ENCODE measurements around the gene CAPN8. TPM values are rescaled to one million over a fixed set of nuclear protein-coding genes. Genes with fewer than 3 reads are reported as not detected.

Gene CAPN8
- total and polyA plus RNA-seq, 2 donors (not counting 1 experiment from before 2014, with no cell fraction given), result 0.37 to 0.52 TPM

DNA sequence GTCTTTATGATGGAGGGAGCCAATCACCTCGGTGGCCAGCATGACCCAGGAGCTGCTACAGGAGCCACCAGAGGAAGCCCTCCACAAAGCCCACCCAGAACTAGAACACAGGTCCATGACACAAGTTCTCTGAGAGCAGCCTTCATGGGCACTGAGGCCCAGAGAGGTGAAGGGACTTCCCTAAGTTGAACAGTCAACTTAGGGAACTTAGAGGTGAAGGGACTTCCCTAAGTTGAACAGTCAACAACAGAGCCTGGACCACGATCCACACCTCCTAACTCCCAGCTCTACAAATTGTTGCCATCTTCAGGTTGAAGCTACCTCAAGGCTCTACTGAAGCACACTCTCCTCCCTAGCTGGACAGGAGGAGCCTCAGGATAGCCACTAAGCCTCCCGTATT is 139.5 kb downstream of the CAPN8 start:
- no peak overlapping the region for H3K9ac ChIP-seq (ENCODE audit: low read length)
- no peaks in the 10 kb centered on the region for H3K36me3 ChIP-seq (replicated peaks in 1 of 2; ENCODE audit: control extremely low read depth in 1 of 2, control insufficient read depth in 1 of 2, extremely low read depth in 1 of 2, insufficient read depth in 2 of 2, low read length in 1 of 2)
- H3K4me3 ChIP-seq (ENCODE audit: control extremely low read depth in 1 of 5, extremely low read depth in 1 of 5, insufficient read depth in 1 of 5, low read depth in 2 of 5, low read length in 4 of 5), result no peak overlapping the region
- no peaks in the 10 kb centered on the region for H3K4me1 ChIP-seq (ENCODE audit: control insufficient read depth in 2 of 2, insufficient read depth in 2 of 2, low read length in 2 of 2)
- H3K9me3 ChIP-seq (ENCODE audit: control extremely low read depth in 1 of 3, control insufficient read depth in 2 of 3, insufficient read depth in 1 of 3, low read length in 2 of 3), result peaks cover 0 to 12% (median 4%) of the 10 kb centered on the region in 3 donors
- Mint-ChIP-seq H3K4me1 (no peaks in the 10 kb centered on the region), H3K4me3 (no peak overlapping the region), H3K9me3 (ENCODE audit: insufficient read depth) (peaks cover 2% of the 10 kb centered on the region), H3K27ac (no peak overlapping the region), H3K27me3 (peaks cover 22% of the 10 kb centered on the region)
- 90% methylated on average over 3 of the region's 3 CpGs for WGBS (ENCODE audit: insufficient coverage)
- CTCF ChIA-PET, result no interaction called here
- H4K20me1 ChIP-seq (ENCODE audit: control insufficient read depth, insufficient read depth, low read length, poor library complexity, severe bottlenecking), result no peaks in the 10 kb centered on the region
- no peak overlapping the region for H3K27ac ChIP-seq (ENCODE audit: low read length in 2 of 2)
- DNase-seq (no peak), ATAC-seq (ENCODE audit: low read depth) (no peak)
- POLR2A ChIA-PET, result no interaction called here
- no peaks in the 10 kb centered on the region for H3K79me2 ChIP-seq (ENCODE audit: control insufficient read depth, insufficient read depth, low read length)
- peaks cover 0 to 2% (median 0%) of the 10 kb centered on the region in 4 experiments for H3K27me3 ChIP-seq (replicated peaks in 1 of 4; ENCODE audit: control extremely low read depth in 1 of 4, control insufficient read depth in 3 of 4, insufficient read depth in 4 of 4, low read length in 3 of 4)
- intact Hi-C loops (cut with micrococcal nuclease), result no loop called here
- no peak overlapping the region for H2AFZ ChIP-seq (ENCODE audit: insufficient read depth, low read depth, low read length, poor library complexity, severe bottlenecking)
- no peak overlapping the region for H3K4me2 ChIP-seq (replicated peaks; ENCODE audit: low read depth, low read length, poor library complexity, severe bottlenecking)
- TF ChIP-seq, protein P1, sequence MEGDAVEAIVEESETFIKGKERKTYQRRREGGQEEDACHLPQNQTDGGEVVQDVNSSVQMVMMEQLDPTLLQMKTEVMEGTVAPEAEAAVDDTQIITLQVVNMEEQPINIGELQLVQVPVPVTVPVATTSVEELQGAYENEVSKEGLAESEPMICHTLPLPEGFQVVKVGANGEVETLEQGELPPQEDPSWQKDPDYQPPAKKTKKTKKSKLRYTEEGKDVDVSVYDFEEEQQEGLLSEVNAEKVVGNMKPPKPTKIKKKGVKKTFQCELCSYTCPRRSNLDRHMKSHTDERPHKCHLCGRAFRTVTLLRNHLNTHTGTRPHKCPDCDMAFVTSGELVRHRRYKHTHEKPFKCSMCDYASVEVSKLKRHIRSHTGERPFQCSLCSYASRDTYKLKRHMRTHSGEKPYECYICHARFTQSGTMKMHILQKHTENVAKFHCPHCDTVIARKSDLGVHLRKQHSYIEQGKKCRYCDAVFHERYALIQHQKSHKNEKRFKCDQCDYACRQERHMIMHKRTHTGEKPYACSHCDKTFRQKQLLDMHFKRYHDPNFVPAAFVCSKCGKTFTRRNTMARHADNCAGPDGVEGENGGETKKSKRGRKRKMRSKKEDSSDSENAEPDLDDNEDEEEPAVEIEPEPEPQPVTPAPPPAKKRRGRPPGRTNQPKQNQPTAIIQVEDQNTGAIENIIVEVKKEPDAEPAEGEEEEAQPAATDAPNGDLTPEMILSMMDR (IDR thresholded peaks at IDR 0.05), result no peak

DNA sequence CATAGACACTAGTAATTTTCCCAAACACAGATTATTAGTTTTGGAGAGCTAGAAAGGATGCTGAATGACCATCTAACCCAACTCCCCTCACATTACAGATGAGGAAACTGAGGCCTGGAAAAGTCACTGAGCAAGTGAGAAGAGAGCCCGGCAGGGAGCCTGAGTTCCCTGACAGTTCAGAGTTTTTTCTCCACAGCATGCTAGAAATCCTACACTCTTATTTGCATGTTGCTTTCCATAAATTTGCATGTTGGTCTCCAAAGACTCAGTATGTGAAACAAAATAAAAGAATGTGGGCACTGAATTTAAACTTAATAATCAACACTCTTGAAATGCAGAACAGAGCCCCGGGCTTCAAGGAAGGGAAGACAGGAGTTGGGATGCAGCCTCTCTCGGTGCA is 140.0 kb downstream of the CAPN8 start:
- H3K9me3 ChIP-seq (ENCODE audit: control extremely low read depth in 1 of 3, control insufficient read depth in 2 of 3, insufficient read depth in 1 of 3, low read length in 2 of 3), result peaks cover 0 to 12% (median 4%) of the 10 kb centered on the region in 3 donors
- no peak overlapping the region for H3K9ac ChIP-seq (ENCODE audit: low read length)
- DNase-seq, result no peak
- H3K4me3 Mint-ChIP-seq, result no peak overlapping the region
- H3K4me2 ChIP-seq (replicated peaks; ENCODE audit: low read depth, low read length, poor library complexity, severe bottlenecking), result no peak overlapping the region
- no peaks in the 10 kb centered on the region for H3K27me3 ChIP-seq (replicated peaks in 1 of 4; ENCODE audit: control extremely low read depth in 1 of 4, control insufficient read depth in 3 of 4, insufficient read depth in 4 of 4, low read length in 3 of 4)
- H2AFZ ChIP-seq (ENCODE audit: insufficient read depth, low read depth, low read length, poor library complexity, severe bottlenecking), result no peak overlapping the region
- H3K4me1 ChIP-seq (ENCODE audit: control insufficient read depth in 2 of 2, insufficient read depth in 2 of 2, low read length in 2 of 2), result no peaks in the 10 kb centered on the region
- H3K27me3 Mint-ChIP-seq, result peaks cover 22% of the 10 kb centered on the region
- WGBS (ENCODE audit: insufficient coverage), result no CpG with 5 or more reads among the region's 3 CpGs
- no peak overlapping the region for H3K4me3 ChIP-seq (ENCODE audit: control extremely low read depth in 1 of 5, extremely low read depth in 1 of 5, insufficient read depth in 1 of 5, low read depth in 2 of 5, low read length in 4 of 5)
- no peaks in the 10 kb centered on the region for H4K20me1 ChIP-seq (ENCODE audit: control insufficient read depth, insufficient read depth, low read length, poor library complexity, severe bottlenecking)
- H3K9me3 Mint-ChIP-seq (ENCODE audit: insufficient read depth), result peaks cover 2% of the 10 kb centered on the region
- H3K36me3 ChIP-seq (replicated peaks in 1 of 2; ENCODE audit: control extremely low read depth in 1 of 2, control insufficient read depth in 1 of 2, extremely low read depth in 1 of 2, insufficient read depth in 2 of 2, low read length in 1 of 2), result no peaks in the 10 kb centered on the region
- no peak overlapping the region for H3K27ac ChIP-seq (ENCODE audit: low read length in 2 of 2)
- CTCF ChIA-PET, result no interaction called here
- intact Hi-C loops (cut with micrococcal nuclease), result no loop called here
- no peak for ATAC-seq (ENCODE audit: low read depth)
- TF ChIP-seq, protein P1 (IDR thresholded peaks at IDR 0.05), result no peak
- TF ChIP-seq EZH2 (IDR thresholded peaks at IDR 0.05; ENCODE audit: borderline replicate concordance, insufficient read depth, low read depth, low read length, poor library complexity, severe bottlenecking), result no peak
- H3K4me1 Mint-ChIP-seq, result no peaks in the 10 kb centered on the region
- no peaks in the 10 kb centered on the region for H3K79me2 ChIP-seq (ENCODE audit: control insufficient read depth, insufficient read depth, low read length)
- POLR2A ChIA-PET, result no interaction called here
- H3K27ac Mint-ChIP-seq, result no peak overlapping the region

All from B cell (primary cell).